HepG2 (cell line): ENCODE measurements around the gene TBATA. TPM values are rescaled to one million over a fixed set of nuclear protein-coding genes. Genes with fewer than 3 reads are reported as not detected.

Experiments
- ATAC-seq: fragments of 200-7000 bp; cut with Tn5 transposase; 3 replicates; pipeline ENCODE4 v1.9.1; 2020; ENCODE audit warnings: mild to moderate bottlenecking, moderate library complexity
- BruUV-seq: library from RNA; stranded (reverse); fragments of 400-500 nt; replicated peaks from 2 replicates; lab custom pipeline; 2021; lab: Mats Ljungman, UMichigan
- CTCF ChIA-PET: fragments of 300-600 bp; formaldehyde crosslinking; extraction: SDS; loops from one replicate; lab custom pipeline; 2021; ENCODE audit warnings: low total read pairs, inconsistent platforms, low intra/inter-chr PET ratio; lab: Yijun Ruan, JAX
- POLR2A ChIA-PET: fragments of 350-600 bp; sonication (Branson Sonifier 250); formaldehyde crosslinking; loops from one replicate; lab custom pipeline; 2020; ENCODE audit warnings: antibody characterized with exemption, inconsistent platforms; lab: Yijun Ruan, JAX
- DNase-seq: peaks from one replicate; pipeline ENCODE4 v3.0.0-alpha.2; 2015; ENCODE audit warnings: low spot score
- FAIRE-seq: peaks from 3 replicates; lab custom pipeline; 2011; peaks lifted over from hg19 to GRCh38; lab: Jason Lieb, UNC
- H2AFZ ChIP-seq: one replicate; pipeline ENCODE4 v1.6.1; 2011; ENCODE audit warnings: low read length, inconsistent platforms
- H3K27ac ChIP-seq: fragments of 300-600 bp; 3 replicates; pipeline ENCODE4 v1.8.0; 2011; ENCODE audit warnings: mixed run types, mild to moderate bottlenecking, mixed read lengths, low read length, inconsistent platforms; ENCODE audit not compliant: insufficient read depth; ENCODE audit errors: extremely low read length
- H3K27me3 ChIP-seq, 2 experiments: fragments of 200-600 bp in 1 of 2; 2 replicates in 1 of 2; 3 replicates in 1 of 2; pipeline versions ENCODE4 v1.6.0 to v1.8.0; 2011; ENCODE audit warnings: low read length in 2 of 2, mild to moderate bottlenecking in 2 of 2, moderate library complexity in 2 of 2, inconsistent platforms in 1 of 2; ENCODE audit not compliant: insufficient read depth in 2 of 2, control insufficient read depth in 1 of 2
- H3K36me3 ChIP-seq, 2 experiments: fragments of 200-600 bp in 1 of 2; replicated peaks in 1 of 2; 2 replicates in 1 of 2; 3 replicates in 1 of 2; pipeline versions ENCODE4 v1.5.1 to v1.8.0; 2011; ENCODE audit warnings: low read length in 2 of 2, inconsistent platforms in 1 of 2; ENCODE audit not compliant: insufficient read depth in 2 of 2, control insufficient read depth in 1 of 2
- H3K4me1 ChIP-seq: 2 replicates; pipeline ENCODE4 v1.5.1; 2012; ENCODE audit warnings: low read length, inconsistent platforms; ENCODE audit not compliant: insufficient read depth
- H3K4me2 ChIP-seq: 2 replicates; pipeline ENCODE4 v1.6.0; 2011; ENCODE audit warnings: low read depth, low read length, inconsistent platforms
- H3K4me3 ChIP-seq, 3 experiments: fragments of 200-600 bp in 1 of 3; sonication (generic), shearing (Covaris generic) in 1 of 3; replicated peaks in 1 of 3; 2 replicates each; pipeline ENCODE4 v1.5.1; 2011 to 2016; ENCODE audit warnings: low read length in 3 of 3, inconsistent platforms in 2 of 3, low read depth in 2 of 3, mild to moderate bottlenecking in 2 of 3, control low read depth in 1 of 3, mixed read lengths in 1 of 3; ENCODE audit not compliant: insufficient read depth in 1 of 3
- H3K79me2 ChIP-seq: one replicate; pipeline ENCODE4 v1.6.1; 2011; ENCODE audit warnings: low read length, inconsistent platforms; ENCODE audit not compliant: insufficient read depth
- H3K9ac ChIP-seq: 2 replicates; pipeline ENCODE4 v1.6.0; 2011; ENCODE audit warnings: mild to moderate bottlenecking, low read depth, low read length, inconsistent platforms; ENCODE audit not compliant: insufficient read depth
- H3K9me3 ChIP-seq: 2 replicates; pipeline ENCODE4 v1.5.1; 2012; ENCODE audit warnings: mild to moderate bottlenecking, low read length
- H4K20me1 ChIP-seq: 2 replicates; pipeline ENCODE4 v1.6.0; 2011; ENCODE audit warnings: inconsistent platforms, mild to moderate bottlenecking, low read length, moderate library complexity; ENCODE audit not compliant: insufficient read depth
- ARNTL ChIP-seq: sonication (generic); formaldehyde crosslinking; IDR thresholded peaks from 2 replicates; pipeline ENCODE4 v1.4.0; 2020; ENCODE audit warnings: mild to moderate bottlenecking, missing genetic modification reagents
- BRD4 ChIP-seq: sonication (generic); formaldehyde crosslinking; IDR thresholded peaks from 2 replicates; pipeline ENCODE4 v1.4.0; 2020; ENCODE audit warnings: missing genetic modification reagents
- ESRRA ChIP-seq: sonication (generic); formaldehyde crosslinking; IDR thresholded peaks from 2 replicates; pipeline ENCODE4 v1.5.1; 2020; ENCODE audit warnings: mild to moderate bottlenecking, low read depth, missing genetic modification reagents
- HMGA1 ChIP-seq: sonication (generic); formaldehyde crosslinking; conservative IDR thresholded peaks from 2 replicates; pipeline ENCODE4 v1.4.0; 2020; ENCODE audit warnings: missing genetic modification reagents
- HNF4A ChIP-seq: sonication (generic); formaldehyde crosslinking; IDR thresholded peaks from 2 replicates; pipeline ENCODE4 v1.4.0; 2020; ENCODE audit warnings: missing genetic modification reagents
- HNF4G ChIP-seq, 2 experiments: sonication (generic) in 1 of 2; formaldehyde crosslinking in 1 of 2; IDR thresholded peaks; 2 replicates each; pipeline versions ENCODE4 v1.4.0 to v1.6.1; 2011 to 2020; ENCODE audit warnings: borderline replicate concordance in 2 of 2, low read depth in 2 of 2, mild to moderate bottlenecking in 2 of 2, low read length in 1 of 2, missing genetic modification reagents in 1 of 2, moderate library complexity in 1 of 2
- NCOR1 ChIP-seq: fragments of 200-600 bp; sonication (generic); IDR thresholded peaks from 2 replicates; pipeline ENCODE4 v1.7.0; 2017; ENCODE audit warnings: antibody characterized with exemption, low read length, borderline replicate concordance
- RARA ChIP-seq: IDR thresholded peaks from 2 replicates; pipeline ENCODE4 v1.6.1; 2016; ENCODE audit warnings: missing genetic modification reagents, missing compliant biosample characterization
- SOX13 ChIP-seq, 3 experiments: fragments of 450-650 bp in 1 of 3; sonication (generic) in 1 of 3; formaldehyde crosslinking in 1 of 3; IDR thresholded peaks in 2 of 3; conservative IDR thresholded peaks in 1 of 3; 2 replicates each; pipeline versions ENCODE4 v1.5.0 to v1.6.1; 2016 to 2020; ENCODE audit warnings: antibody characterized with exemption in 1 of 3, mild to moderate bottlenecking in 1 of 3, missing compliant biosample characterization in 1 of 3, missing genetic modification reagents in 1 of 3, moderate library complexity in 1 of 3
- SOX5 ChIP-seq: IDR thresholded peaks from 2 replicates; pipeline ENCODE4 v1.6.1; 2016; ENCODE audit warnings: borderline replicate concordance
- SOX6 ChIP-seq, 2 experiments: fragments of 450-650 bp in 1 of 2; sonication (generic) in 1 of 2; formaldehyde crosslinking in 1 of 2; IDR thresholded peaks; 2 replicates each; pipeline versions ENCODE4 v1.4.0 to v1.6.1; 2017 to 2020; ENCODE audit warnings: antibody characterized with exemption in 1 of 2, mild to moderate bottlenecking in 1 of 2, missing genetic modification reagents in 1 of 2
- ZNF644 ChIP-seq: IDR thresholded peaks from 2 replicates; pipeline ENCODE4 v1.6.1; 2016; ENCODE audit warnings: low read depth
- ZNF839 ChIP-seq: sonication (generic); formaldehyde crosslinking; IDR thresholded peaks from 2 replicates; pipeline ENCODE4 v1.4.0; 2020; ENCODE audit warnings: missing genetic modification reagents, mild to moderate bottlenecking, borderline replicate concordance
- ZZZ3 ChIP-seq: sonication (generic); formaldehyde crosslinking; IDR thresholded peaks from 2 replicates; pipeline ENCODE4 v1.4.0; 2020; ENCODE audit warnings: missing genetic modification reagents, mild to moderate bottlenecking, borderline replicate concordance
- WGBS: methylation state at CpG from one replicate; pipeline ENCODE4 v1.1.6; 2017; ENCODE audit warnings: low lambda C conversion rate; 5-methylcytosine and 5-hydroxymethylcytosine counted together
- in situ Hi-C: cut with HindIII; loops from 2 replicates; pipeline ENCODE4 v1.10.0; 2017; ENCODE audit warnings: low pct_unique_long_range_greater_than_20kb; ENCODE audit not compliant: extremely low pct_ligation_motif_present
- intact Hi-C: fragments of 100-400 bp; cut with micrococcal nuclease; formaldehyde crosslinking; loops from one replicate; pipeline ENCODE4 v1.10.0; 2022; ENCODE audit not compliant: unreplicated experiment
- polyA plus RNA-seq, 8 experiments: library from polyadenylated mRNA; depleted of rRNA in 3 of 8; stranded (reverse) in 7 of 8; unstranded in 1 of 8; fragments of >200 nt; fragmentation: Illumina TruSeq in 4 of 8; extraction: Trizol in 4 of 8; gene quantifications; 2 replicates each; pipeline versions ENCODE4 v1.2.1 to v1.2.3, GENCODE V29; 2011 to 2016; ENCODE audit warnings: low read depth in 4 of 8, missing spikeins in 1 of 8, mixed read lengths in 1 of 8; ENCODE audit not compliant: insufficient read depth in 1 of 8
- total RNA-seq, 5 experiments: library from RNA; depleted of rRNA; stranded (reverse); fragments of >200 nt; fragmentation: Illumina TruSeq; extraction: Trizol; gene quantifications; 2 replicates each; pipeline ENCODE4 v1.2.3, GENCODE V29; 2016; ENCODE audit warnings: low read depth in 1 of 5
- TF ChIP-seq, protein P1 (sequence below): sonication (generic); IDR thresholded peaks from 2 replicates; pipeline ENCODE4 v1.6.1; 2016; ENCODE audit warnings: low read depth, borderline replicate concordance
- TF ChIP-seq, protein P2 (sequence below): sonication (generic); formaldehyde crosslinking; IDR thresholded peaks from 2 replicates; pipeline ENCODE4 v1.4.0; 2020; ENCODE audit warnings: missing genetic modification reagents

Gene TBATA
- total and polyA plus RNA-seq, 2 of the 13 experiments (the other 11 are each of a cell fraction or from before 2014, with no cell fraction given) = not detected

DNA sequence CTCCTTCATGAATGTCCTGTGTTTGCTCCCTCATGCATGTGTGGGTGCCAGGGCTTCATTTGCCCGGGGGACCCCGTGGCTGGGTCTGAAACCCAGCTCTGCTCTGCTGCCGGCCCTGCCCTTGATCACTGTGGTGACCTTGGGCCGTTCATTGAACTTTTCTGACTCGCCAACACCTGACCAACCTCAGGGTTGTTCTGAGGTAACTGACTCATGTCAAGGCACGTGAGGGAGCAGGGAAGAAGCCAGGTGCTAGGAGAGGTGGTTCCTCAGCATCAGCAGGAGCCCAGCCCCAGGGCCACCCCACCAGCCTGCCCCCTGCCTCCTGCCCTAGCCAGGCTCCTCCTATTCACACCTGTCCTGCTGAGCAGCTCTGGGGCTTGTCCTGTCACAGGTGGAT is 47.9 kb downstream of the TBATA start (continued):
- peak; percentile 57 for TF ChIP-seq RARA (CRISPR knock-in tag)
- TF ChIP-seq BRD4 (CRISPR knock-in tag) = no peak
- TF ChIP-seq ARNTL (CRISPR knock-in tag) = peak; percentile 79
- 0 out of 2 replicates have a peak, but pooled peaks have one; percentile 34 for TF ChIP-seq ESRRA

DNA sequence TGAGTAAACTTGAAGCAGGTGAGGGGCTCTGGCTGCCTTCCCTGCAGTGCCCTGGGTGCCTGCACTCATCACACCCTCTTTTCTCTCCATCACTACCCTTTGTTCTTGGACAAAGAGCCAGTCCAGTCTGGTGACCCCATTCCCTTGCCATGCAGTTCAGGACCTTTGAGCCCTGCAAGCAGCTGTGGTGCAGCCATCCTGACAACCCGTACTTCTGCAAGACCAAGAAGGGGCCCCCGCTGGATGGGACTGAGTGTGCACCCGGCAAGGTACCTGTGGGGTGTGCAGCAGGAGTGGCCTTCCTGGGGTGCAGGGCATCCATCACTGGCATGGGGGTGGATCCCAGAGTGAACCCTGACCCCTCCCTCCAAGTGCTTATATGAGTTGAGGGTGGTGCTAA is 48.7 kb downstream of the TBATA start:
- no peak overlapping the region for H3K4me3 ChIP-seq
- 0% methylated on average over 2 of the region's 3 CpGs for WGBS
- no peak overlapping the region for H2AFZ ChIP-seq
- peak overlapping the region; percentile 33; the same call in 1 of the 2 replicates for H3K4me2 ChIP-seq
- intact Hi-C loops (no loop called here), in situ Hi-C loops (no loop called here)
- H3K79me2 ChIP-seq = no peaks in the 10 kb centered on the region
- peaks cover 24% of the 10 kb centered on the region for H3K4me1 ChIP-seq
- H3K9me3 ChIP-seq = no peaks in the 10 kb centered on the region
- ChIA-PET CTCF (interaction anchor here (1.2 kb wide), 1 partner anchor 23 kb away, joined by 3 read pairs; no protein-coding TSS in a partner anchor), POLR2A (no interaction called here)
- no peaks in the 10 kb centered on the region for H4K20me1 ChIP-seq
- no peaks in the 10 kb centered on the region for H3K36me3 ChIP-seq
- H3K27me3 ChIP-seq = no peaks in the 10 kb centered on the region
- H3K9ac ChIP-seq = no peak overlapping the region
- FAIRE-seq = no peak
- 0 out of 2 replicates have a peak, but pooled peaks have one; percentile 26 for TF ChIP-seq SOX13 (IDR thresholded peaks at IDR 0.05)
- peak in 1 of 2 experiments; percentile 46; a peak in 1 of 4 replicates for TF ChIP-seq SOX13 (CRISPR knock-in tag; conservative IDR thresholded peaks at IDR 0.05 in 1 of 2, IDR thresholded peaks at IDR 0.05 in 1 of 2)
- TF ChIP-seq SOX5 (CRISPR knock-in tag) = peak; percentile 57; the same call in 1 of the 2 replicates
- TF ChIP-seq, protein P1, sequence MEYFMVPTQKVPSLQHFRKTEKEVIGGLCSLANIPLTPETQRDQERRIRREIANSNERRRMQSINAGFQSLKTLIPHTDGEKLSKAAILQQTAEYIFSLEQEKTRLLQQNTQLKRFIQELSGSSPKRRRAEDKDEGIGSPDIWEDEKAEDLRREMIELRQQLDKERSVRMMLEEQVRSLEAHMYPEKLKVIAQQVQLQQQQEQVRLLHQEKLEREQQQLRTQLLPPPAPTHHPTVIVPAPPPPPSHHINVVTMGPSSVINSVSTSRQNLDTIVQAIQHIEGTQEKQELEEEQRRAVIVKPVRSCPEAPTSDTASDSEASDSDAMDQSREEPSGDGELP = peak; percentile 33; the same call in 1 of the 2 replicates
- no peak for TF ChIP-seq SOX6 (IDR thresholded peaks at IDR 0.05)
- peak; percentile 35; the same call in 1 of the 2 replicates for TF ChIP-seq SOX6 (CRISPR knock-in tag; IDR thresholded peaks at IDR 0.05)
- TF ChIP-seq ZNF839 = no peak
- TF ChIP-seq, protein P2, sequence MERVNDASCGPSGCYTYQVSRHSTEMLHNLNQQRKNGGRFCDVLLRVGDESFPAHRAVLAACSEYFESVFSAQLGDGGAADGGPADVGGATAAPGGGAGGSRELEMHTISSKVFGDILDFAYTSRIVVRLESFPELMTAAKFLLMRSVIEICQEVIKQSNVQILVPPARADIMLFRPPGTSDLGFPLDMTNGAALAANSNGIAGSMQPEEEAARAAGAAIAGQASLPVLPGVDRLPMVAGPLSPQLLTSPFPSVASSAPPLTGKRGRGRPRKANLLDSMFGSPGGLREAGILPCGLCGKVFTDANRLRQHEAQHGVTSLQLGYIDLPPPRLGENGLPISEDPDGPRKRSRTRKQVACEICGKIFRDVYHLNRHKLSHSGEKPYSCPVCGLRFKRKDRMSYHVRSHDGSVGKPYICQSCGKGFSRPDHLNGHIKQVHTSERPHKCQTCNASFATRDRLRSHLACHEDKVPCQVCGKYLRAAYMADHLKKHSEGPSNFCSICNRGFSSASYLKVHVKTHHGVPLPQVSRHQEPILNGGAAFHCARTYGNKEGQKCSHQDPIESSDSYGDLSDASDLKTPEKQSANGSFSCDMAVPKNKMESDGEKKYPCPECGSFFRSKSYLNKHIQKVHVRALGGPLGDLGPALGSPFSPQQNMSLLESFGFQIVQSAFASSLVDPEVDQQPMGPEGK = 0 out of 2 replicates have a peak, but pooled peaks have one; percentile 20
- TF ChIP-seq ZNF644 (CRISPR knock-in tag) = 0 out of 2 replicates have a peak, but pooled peaks have one; percentile 25
- no peak for TF ChIP-seq HMGA1 (CRISPR knock-in tag)
- TF ChIP-seq HNF4G (IDR thresholded peaks at IDR 0.05; ENCODE audit: borderline replicate concordance, low read depth, low read length) = peak; percentile 62
- no peak for TF ChIP-seq HNF4G (CRISPR knock-in tag; IDR thresholded peaks at IDR 0.05; ENCODE audit: borderline replicate concordance, low read depth)
- TF ChIP-seq ZZZ3 = no peak
- peak; percentile 71; the same call in 1 of the 2 replicates for TF ChIP-seq NCOR1
- TF ChIP-seq HNF4A (CRISPR knock-in tag) = peak; percentile 74
- DNase-seq = peak; percentile 27
- no peak overlapping the region for H3K27ac ChIP-seq
- no TSS peak for BruUV-seq
- peak; percentile 66 for ATAC-seq
